Astrocyte (in vitro differentiated cells and primary cell): ENCODE measurements around the gene AQP12A. TPM values are rescaled to one million over a fixed set of nuclear protein-coding genes. Genes with fewer than 3 reads are reported as not detected.

Experiments used
- DNase-seq: peaks from one replicate; pipeline ENCODE4 v3.0.0-alpha.2; 2010; ENCODE audit warnings: low read depth
- FAIRE-seq: peaks from 2 replicates; lab custom pipeline; 2011; peaks lifted over from hg19 to GRCh38; lab: Jason Lieb, UNC
- H2AFZ ChIP-seq: 2 replicates; pipeline ENCODE4 v1.6.0; 2012; ENCODE audit warnings: low read depth, low read length, inconsistent platforms
- H3K27ac ChIP-seq: 2 replicates; pipeline ENCODE4 v1.5.1; 2011; ENCODE audit warnings: low read depth, low read length, inconsistent platforms
- H3K27me3 ChIP-seq: 2 replicates; pipeline ENCODE4 v1.6.0; 2011; ENCODE audit warnings: low read length, inconsistent platforms; ENCODE audit not compliant: insufficient read depth
- H3K36me3 ChIP-seq: 2 replicates; pipeline ENCODE4 v1.5.1; 2011; ENCODE audit warnings: low read length, inconsistent platforms; ENCODE audit not compliant: insufficient read depth
- H3K4me1 ChIP-seq: 2 replicates; pipeline ENCODE4 v1.5.1; 2011; ENCODE audit warnings: low read length, inconsistent platforms; ENCODE audit not compliant: insufficient read depth
- H3K4me2 ChIP-seq: 2 replicates; pipeline ENCODE4 v1.6.0; 2012; ENCODE audit warnings: low read length, inconsistent platforms
- H3K4me3 ChIP-seq: 2 replicates; pipeline ENCODE4 v1.5.1; 2011; ENCODE audit warnings: low read depth, mild to moderate bottlenecking, low read length, inconsistent platforms; ENCODE audit not compliant: insufficient read depth
- H3K79me2 ChIP-seq: 2 replicates; pipeline ENCODE4 v1.6.0; 2012; ENCODE audit warnings: mild to moderate bottlenecking, low read length, inconsistent platforms; ENCODE audit not compliant: insufficient read depth
- H3K9ac ChIP-seq: 2 replicates; pipeline ENCODE4 v1.6.0; 2012; ENCODE audit warnings: mild to moderate bottlenecking, low read length, inconsistent platforms
- H3K9me3 ChIP-seq: 2 replicates; pipeline ENCODE4 v1.5.1; 2012; ENCODE audit warnings: low read depth, mild to moderate bottlenecking, low read length, inconsistent platforms; ENCODE audit not compliant: insufficient read depth
- H4K20me1 ChIP-seq: 2 replicates; pipeline ENCODE4 v1.6.0; 2012; ENCODE audit warnings: low read length, inconsistent platforms; ENCODE audit not compliant: insufficient read depth
- H3K27ac Mint-ChIP-seq: one replicate; pipeline ENCODE4 v1.8.0; 2021; ENCODE audit warnings: mild to moderate bottlenecking, mixed read lengths; ENCODE audit not compliant: unreplicated experiment
- H3K27me3 Mint-ChIP-seq: one replicate; pipeline ENCODE4 v1.8.0; 2021; ENCODE audit warnings: low read depth, mixed read lengths; ENCODE audit not compliant: unreplicated experiment
- H3K36me3 Mint-ChIP-seq: one replicate; pipeline ENCODE4 v1.8.0; 2021; ENCODE audit warnings: low read depth, mixed read lengths; ENCODE audit not compliant: unreplicated experiment
- H3K4me1 Mint-ChIP-seq: one replicate; pipeline ENCODE4 v1.8.0; 2021; ENCODE audit warnings: low read depth, mixed read lengths; ENCODE audit not compliant: unreplicated experiment
- H3K4me3 Mint-ChIP-seq: one replicate; pipeline ENCODE4 v1.8.0; 2021; ENCODE audit warnings: mild to moderate bottlenecking, moderate library complexity, mixed read lengths; ENCODE audit not compliant: unreplicated experiment
- H3K9me3 Mint-ChIP-seq: one replicate; pipeline ENCODE4 v1.8.0; 2021; ENCODE audit warnings: mild to moderate bottlenecking, mixed read lengths; ENCODE audit not compliant: unreplicated experiment
- EZH2 ChIP-seq: IDR thresholded peaks from 2 replicates; pipeline ENCODE4 v1.6.1; 2012; ENCODE audit warnings: mild to moderate bottlenecking, low read length, inconsistent platforms; ENCODE audit not compliant: insufficient read depth
- total RNA-seq: library from RNA; stranded (reverse); gene quantifications from 2 replicates; pipeline ENCODE4 v1.2.1, GENCODE V29; 2021
- TF ChIP-seq, protein P1 (sequence below): IDR thresholded peaks from 2 replicates; pipeline ENCODE4 v1.5.1; 2011; ENCODE audit warnings: low read depth, mild to moderate bottlenecking, inconsistent platforms, low read length, moderate library complexity; ENCODE audit not compliant: insufficient read depth

Gene AQP12A
- total RNA-seq, 1 donor from 2014 or later = not detected

GRCh38 chr2:240736281-240737250, 44.9 kb downstream of the AQP12A start:
- no peaks in the 10 kb centered on the region for H3K27me3 ChIP-seq
- no peaks in the 10 kb centered on the region for H3K4me1 ChIP-seq
- Mint-ChIP-seq H3K36me3 (no peaks in the 10 kb centered on the region), H3K9me3 (no peaks in the 10 kb centered on the region), H3K27ac (no peak overlapping the region), H3K4me1 (no peaks in the 10 kb centered on the region), H3K4me3 (no peak overlapping the region), H3K27me3 (peaks cover 16% of the 10 kb centered on the region)
- no peaks in the 10 kb centered on the region for H3K9me3 ChIP-seq
- DNase-seq = no peak
- no peak overlapping the region for H3K9ac ChIP-seq
- no peak for FAIRE-seq
- no peaks in the 10 kb centered on the region for H3K79me2 ChIP-seq
- H3K4me2 ChIP-seq = no peak overlapping the region
- H3K36me3 ChIP-seq = no peaks in the 10 kb centered on the region
- TF ChIP-seq EZH2 = no peak
- TF ChIP-seq, protein P1, sequence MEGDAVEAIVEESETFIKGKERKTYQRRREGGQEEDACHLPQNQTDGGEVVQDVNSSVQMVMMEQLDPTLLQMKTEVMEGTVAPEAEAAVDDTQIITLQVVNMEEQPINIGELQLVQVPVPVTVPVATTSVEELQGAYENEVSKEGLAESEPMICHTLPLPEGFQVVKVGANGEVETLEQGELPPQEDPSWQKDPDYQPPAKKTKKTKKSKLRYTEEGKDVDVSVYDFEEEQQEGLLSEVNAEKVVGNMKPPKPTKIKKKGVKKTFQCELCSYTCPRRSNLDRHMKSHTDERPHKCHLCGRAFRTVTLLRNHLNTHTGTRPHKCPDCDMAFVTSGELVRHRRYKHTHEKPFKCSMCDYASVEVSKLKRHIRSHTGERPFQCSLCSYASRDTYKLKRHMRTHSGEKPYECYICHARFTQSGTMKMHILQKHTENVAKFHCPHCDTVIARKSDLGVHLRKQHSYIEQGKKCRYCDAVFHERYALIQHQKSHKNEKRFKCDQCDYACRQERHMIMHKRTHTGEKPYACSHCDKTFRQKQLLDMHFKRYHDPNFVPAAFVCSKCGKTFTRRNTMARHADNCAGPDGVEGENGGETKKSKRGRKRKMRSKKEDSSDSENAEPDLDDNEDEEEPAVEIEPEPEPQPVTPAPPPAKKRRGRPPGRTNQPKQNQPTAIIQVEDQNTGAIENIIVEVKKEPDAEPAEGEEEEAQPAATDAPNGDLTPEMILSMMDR = no peak
- no peaks in the 10 kb centered on the region for H4K20me1 ChIP-seq
- H3K27ac ChIP-seq = no peak overlapping the region
- H2AFZ ChIP-seq = no peak overlapping the region
- no peak overlapping the region for H3K4me3 ChIP-seq

- H3K4me1 Mint-ChIP-seq = no peaks in the 10 kb centered on the region
- H3K4me3 Mint-ChIP-seq = no peak overlapping the region
- no peak for TF ChIP-seq EZH2
- TF ChIP-seq, protein P1 = no peak
- Histone ChIP-seq H2AFZ (no peak overlapping the region), H3K4me3 (no peak overlapping the region), H3K79me2 (no peaks in the 10 kb centered on the region), H3K27ac (no peak overlapping the region), H4K20me1 (no peaks in the 10 kb centered on the region), H3K4me1 (no peaks in the 10 kb centered on the region), H3K27me3 (no peaks in the 10 kb centered on the region), H3K36me3 (no peaks in the 10 kb centered on the region), H3K9me3 (no peaks in the 10 kb centered on the region), H3K4me2 (no peak overlapping the region), H3K9ac (no peak overlapping the region)
- no peak for FAIRE-seq
- DNase-seq = no peak
- peaks cover 25% of the 10 kb centered on the region for H3K27me3 Mint-ChIP-seq
- H3K27ac Mint-ChIP-seq = no peak overlapping the region
- H3K36me3 Mint-ChIP-seq = peaks cover 3% of the 10 kb centered on the region
- H3K9me3 Mint-ChIP-seq = no peaks in the 10 kb centered on the region
Measured at GRCh38 chr2:240737512-240737911, 45.8 kb downstream of the AQP12A start.

- Histone ChIP-seq H4K20me1 (no peaks in the 10 kb centered on the region), H3K36me3 (no peaks in the 10 kb centered on the region), H3K4me3 (no peak overlapping the region), H2AFZ (no peak overlapping the region), H3K4me2 (no peak overlapping the region), H3K27me3 (no peaks in the 10 kb centered on the region), H3K9me3 (no peaks in the 10 kb centered on the region), H3K4me1 (no peaks in the 10 kb centered on the region), H3K79me2 (no peaks in the 10 kb centered on the region), H3K9ac (no peak overlapping the region), H3K27ac (no peak overlapping the region)
- FAIRE-seq = no peak
- DNase-seq = no peak
- H3K36me3 Mint-ChIP-seq = peaks cover 3% of the 10 kb centered on the region
- no peaks in the 10 kb centered on the region for H3K4me1 Mint-ChIP-seq
- no peaks in the 10 kb centered on the region for H3K9me3 Mint-ChIP-seq
- peaks cover 25% of the 10 kb centered on the region for H3K27me3 Mint-ChIP-seq
- no peak overlapping the region for H3K27ac Mint-ChIP-seq
- TF ChIP-seq, protein P1 = no peak
- H3K4me3 Mint-ChIP-seq = no peak overlapping the region
Measured at GRCh38 chr2:240737958-240738357, 46.3 kb downstream of the AQP12A start.
